IPS DF 4.7 (cell line): ENCODE data around the gene PHLDB2.
"Not testable (repeated sequence)": the region's sequence is repeated elsewhere in the genome, so short reads cannot be mapped to it uniquely, and the experiment has no call there.

Source experiments
- DNase-seq: peaks from one replicate; pipeline ENCODE4 v3.0.0-alpha.2; 2013; ENCODE audit warnings: low spot score; ENCODE audit errors: extremely low read depth

Gene PHLDB2

GRCh38 chr3:111859061-111859973 is at the start of gene PHLDB2:
TSS of gene PHLDB2 (plus strand) at chr3:111859265. CDS start at chr3:111884078, 24,813 bp downstream.
- DNase-seq, result no peak

- no peak for DNase-seq
Measured at GRCh38 chr3:111810909-111811308, 48.2 kb upstream of the PHLDB2 start.

- DNase-seq, result no peak
Measured at GRCh38 chr3:111811811-111812210, 47.3 kb upstream of the PHLDB2 start.

- no peak for DNase-seq
Measured at GRCh38 chr3:111812701-111813100, 46.4 kb upstream of the PHLDB2 start.

GRCh38 chr3:111813441-111813840 is 45.6 kb upstream of the PHLDB2 start:
- no peak for DNase-seq

GRCh38 chr3:111813979-111814378 is 45.1 kb upstream of the PHLDB2 start:
- no peak for DNase-seq

- not testable (repeated sequence) for DNase-seq
Measured at GRCh38 chr3:111816771-111817170, 42.3 kb upstream of the PHLDB2 start.

GRCh38 chr3:111819927-111820326 is 39.1 kb upstream of the PHLDB2 start:
- no peak for DNase-seq

- no peak for DNase-seq
Measured at GRCh38 chr3:111820651-111821050, 38.4 kb upstream of the PHLDB2 start.

- no peak for DNase-seq
Measured at GRCh38 chr3:111821891-111822290, 37.2 kb upstream of the PHLDB2 start.

- DNase-seq, result no peak
Measured at GRCh38 chr3:111822804-111823203, 36.3 kb upstream of the PHLDB2 start.

GRCh38 chr3:111823341-111823855 is 35.7 kb upstream of the PHLDB2 start:
- DNase-seq, result no peak

GRCh38 chr3:111824351-111824750 is 34.7 kb upstream of the PHLDB2 start:
- no peak for DNase-seq

GRCh38 chr3:111827871-111828270 is 31.2 kb upstream of the PHLDB2 start:
- DNase-seq, result no peak

GRCh38 chr3:111828530-111828929 is 30.5 kb upstream of the PHLDB2 start:
- DNase-seq, result no peak

- no peak for DNase-seq
Measured at GRCh38 chr3:111829023-111829422, 30.0 kb upstream of the PHLDB2 start.

- no peak for DNase-seq
Measured at GRCh38 chr3:111831840-111832239, 27.2 kb upstream of the PHLDB2 start.

GRCh38 chr3:111837112-111837511 is 22.0 kb upstream of the PHLDB2 start:
- DNase-seq, result no peak

GRCh38 chr3:111838133-111838532 is 20.9 kb upstream of the PHLDB2 start:
- DNase-seq, result no peak

GRCh38 chr3:111846039-111846438 is 13.0 kb upstream of the PHLDB2 start:
- DNase-seq, result no peak

- DNase-seq, result no peak
Measured at GRCh38 chr3:111846717-111847116, 12.3 kb upstream of the PHLDB2 start.

- DNase-seq, result no peak
Measured at GRCh38 chr3:111848283-111848682, 10.8 kb upstream of the PHLDB2 start.

- DNase-seq, result no peak
Measured at GRCh38 chr3:111848778-111849177, 10.3 kb upstream of the PHLDB2 start.
